Retinal pigment epithelial cell (primary cell): ENCODE data around the gene DOCK2.

Experiments used
- DNase-seq: peaks from one replicate; pipeline ENCODE4 v3.0.0-alpha.2; 2010; ENCODE audit warnings: low read depth
- H3K4me3 ChIP-seq: 2 replicates; pipeline ENCODE4 v1.5.1; 2011; ENCODE audit warnings: mild to moderate bottlenecking, low read length, control low read depth, moderate library complexity
- CTCF ChIP-seq: conservative IDR thresholded peaks from 2 replicates; pipeline ENCODE4 v1.5.1; 2011; ENCODE audit warnings: low read depth, low read length, control low read depth, inconsistent platforms

The DOCK2 gene

DNA sequence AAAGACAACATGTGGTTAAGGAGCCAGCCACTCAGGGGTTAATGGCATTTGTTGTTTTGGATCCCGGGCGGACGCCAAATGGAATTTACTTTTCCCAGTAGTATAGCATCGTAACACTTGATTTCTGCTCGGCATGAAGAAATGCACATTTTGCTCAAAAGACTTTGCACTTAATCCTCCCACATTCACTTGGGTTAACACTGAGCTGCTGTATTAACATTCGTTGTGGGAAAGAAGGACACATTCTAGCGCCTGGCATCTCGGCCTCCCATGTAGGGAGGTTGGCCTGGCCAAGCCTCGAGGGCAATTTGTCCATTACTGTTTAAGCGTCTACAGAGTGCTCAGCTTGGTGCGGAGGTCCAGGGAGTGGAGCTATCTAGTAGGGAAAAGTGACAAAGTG is 375.5 kb downstream of the DOCK2 start:
- no peak for DNase-seq
- no peak for TF ChIP-seq CTCF

DNA sequence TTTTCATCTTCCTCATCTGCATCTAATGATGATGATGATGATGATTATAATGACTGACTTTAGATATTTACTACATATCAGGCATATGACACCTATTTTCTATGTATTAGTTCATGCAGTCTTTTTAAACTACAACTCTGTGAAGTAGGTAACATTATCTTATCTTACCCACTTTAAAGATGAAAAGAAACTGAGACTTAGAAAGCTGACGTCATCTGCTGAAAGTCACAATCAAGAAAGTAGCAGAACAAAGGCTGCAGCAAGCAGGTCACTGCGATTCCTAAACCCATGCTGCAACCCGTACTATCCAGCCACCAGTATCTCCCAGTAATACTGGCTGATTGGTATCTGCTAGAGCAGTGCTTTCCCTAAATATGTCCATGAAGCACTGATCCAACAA is 383.3 kb downstream of the DOCK2 start:
- H3K4me3 ChIP-seq: no peak overlapping the region
- TF ChIP-seq CTCF: no peak
- DNase-seq: no peak

More for the DNA sequence above, 375.5 kb downstream of the DOCK2 start:
- H3K4me3 ChIP-seq: no peak overlapping the region

DNA sequence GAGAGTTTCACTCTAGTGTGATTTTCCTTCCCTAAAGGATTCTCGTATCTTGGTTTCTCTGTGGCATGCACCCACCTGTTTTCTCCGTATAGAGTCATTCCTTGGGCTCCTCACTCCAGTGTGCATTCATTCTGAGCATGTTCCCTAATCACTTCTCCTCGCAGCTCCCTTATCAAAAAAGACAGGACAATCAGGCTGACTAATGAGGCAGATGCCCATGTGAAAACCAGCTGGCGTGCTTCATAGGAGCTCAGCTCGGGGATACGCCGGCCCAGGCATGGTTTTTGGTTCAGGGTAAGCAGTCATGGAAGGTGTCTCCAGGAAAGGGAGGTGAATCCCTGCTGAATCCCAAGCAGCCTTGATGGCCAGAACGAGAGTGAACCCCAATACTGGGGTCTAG is 384.4 kb downstream of the DOCK2 start:
- no peak for DNase-seq
- TF ChIP-seq CTCF: no peak
- no peak overlapping the region for H3K4me3 ChIP-seq

DNA sequence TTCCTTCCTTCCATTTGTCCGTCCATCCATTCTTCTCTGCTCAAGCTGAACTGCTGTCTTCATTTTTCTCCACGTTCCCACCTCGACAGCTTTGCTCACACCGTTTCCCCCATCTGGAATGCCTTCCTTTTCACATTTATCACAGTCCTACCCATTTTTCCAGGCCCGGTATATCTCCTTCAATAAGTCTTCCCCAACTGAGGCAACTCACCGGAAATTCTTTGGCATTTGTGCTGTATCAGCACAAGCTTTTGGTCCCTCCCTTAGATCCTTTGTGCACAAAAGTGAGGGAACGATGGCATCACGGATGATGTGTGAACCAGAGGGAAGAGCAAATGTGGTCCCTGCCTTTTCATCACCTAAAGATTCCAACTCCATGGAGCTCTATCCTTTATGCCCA is 388.8 kb downstream of the DOCK2 start:
- no peak overlapping the region for H3K4me3 ChIP-seq
- TF ChIP-seq CTCF: no peak
- DNase-seq: no peak

- DNase-seq: no peak
- no peak for TF ChIP-seq CTCF
- no peak overlapping the region for H3K4me3 ChIP-seq
Measured at GRCh38 chr5:170028124-170028523, 391.0 kb downstream of the DOCK2 start.

- TF ChIP-seq CTCF: no peak
- no peak for DNase-seq
- no peak overlapping the region for H3K4me3 ChIP-seq
Measured at GRCh38 chr5:170034231-170034630, 397.2 kb downstream of the DOCK2 start.

DNA sequence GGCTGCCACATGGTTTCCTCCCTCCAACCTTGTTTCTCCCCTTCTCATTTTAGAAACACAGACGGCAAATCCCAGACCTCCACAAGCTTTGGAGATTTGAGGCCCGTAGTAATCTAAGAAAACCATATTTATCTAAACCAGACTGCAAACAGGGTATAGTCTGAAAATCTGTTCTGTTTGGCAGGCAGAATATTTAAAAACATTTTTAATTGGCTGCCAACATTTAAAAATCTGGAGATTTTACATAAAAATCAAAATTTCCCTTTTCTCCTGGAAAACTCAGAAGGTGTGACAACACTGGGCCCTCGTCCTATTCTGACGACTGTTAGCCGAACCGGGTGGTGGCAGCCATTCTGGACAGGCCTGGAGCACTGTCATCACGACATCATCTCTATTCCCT is 401.2 kb downstream of the DOCK2 start:
- H3K4me3 ChIP-seq: no peak overlapping the region
- no peak for TF ChIP-seq CTCF
- DNase-seq: no peak
